ENCODE data around the gene MYRIP.

The MYRIP gene

DNA sequence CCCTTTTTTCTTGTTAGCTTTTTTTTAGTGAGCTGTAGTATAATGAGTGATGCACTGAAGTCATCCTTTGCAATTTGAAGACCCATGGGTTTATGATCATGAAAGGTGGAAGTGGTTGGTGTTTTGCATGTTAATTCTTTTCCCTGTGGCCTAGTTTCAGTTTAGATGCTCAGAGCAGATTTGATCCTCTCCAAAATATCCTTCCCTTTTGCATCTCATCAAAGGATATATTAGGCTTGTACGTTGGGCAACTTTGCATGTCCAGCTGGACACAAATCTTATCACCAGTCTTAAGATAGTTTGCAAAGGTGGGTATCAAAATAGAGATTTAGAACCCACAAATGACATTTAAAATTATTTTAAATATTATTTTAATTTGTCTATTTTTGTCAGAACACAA lies 72.7 kb downstream of the MYRIP start:
- in situ Hi-C loops (cut with MboI; ENCODE audit: low pct_unique_long_range_greater_than_20kb, low sequenced_read_pairs): no loop called here
- DNase-seq: no peak

DNA sequence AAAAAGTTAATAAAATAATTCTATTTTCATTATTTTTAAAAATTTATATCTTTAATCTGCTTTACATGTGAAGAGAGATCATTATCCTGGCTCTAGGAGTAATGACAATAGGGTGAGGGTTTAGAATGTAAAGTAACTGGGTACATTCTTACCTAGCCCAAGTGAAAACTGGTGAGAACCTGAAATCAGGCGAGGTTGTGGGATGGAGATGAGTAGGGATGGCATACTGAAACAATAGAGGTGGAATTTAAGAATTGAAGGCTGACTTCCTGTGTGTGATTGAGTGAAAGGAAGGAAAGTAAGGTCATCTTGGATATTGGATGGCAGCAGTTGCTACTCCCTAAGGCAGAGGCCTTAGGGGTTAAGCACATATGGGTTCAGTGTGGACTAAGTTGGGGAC lies 82.7 kb downstream of the MYRIP start:
- in situ Hi-C loops (cut with MboI; ENCODE audit: low pct_unique_long_range_greater_than_20kb, low sequenced_read_pairs): no loop called here
- DNase-seq: no peak

DNA sequence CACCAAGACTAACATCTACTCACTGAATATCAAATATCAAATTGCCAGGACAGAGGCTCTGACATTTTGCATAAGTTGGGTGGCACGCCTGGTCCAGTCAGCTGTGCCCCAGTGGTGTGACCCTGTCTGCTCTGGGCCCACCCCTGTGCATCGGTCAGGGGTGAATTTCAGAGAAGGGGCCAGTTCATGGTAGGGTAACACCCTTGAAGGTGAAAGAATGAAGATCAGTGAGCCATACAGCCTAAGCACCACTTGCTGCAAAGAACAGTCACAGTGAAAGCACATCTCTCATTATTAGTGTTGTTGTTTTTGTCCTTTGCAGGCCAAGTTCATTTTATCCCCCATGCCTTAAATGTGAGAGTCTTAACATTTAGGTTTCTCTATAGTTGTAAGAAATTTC lies 86.8 kb downstream of the MYRIP start:
- in situ Hi-C loops (cut with MboI; ENCODE audit: low pct_unique_long_range_greater_than_20kb, low sequenced_read_pairs): no loop called here
- no peak for DNase-seq

DNA sequence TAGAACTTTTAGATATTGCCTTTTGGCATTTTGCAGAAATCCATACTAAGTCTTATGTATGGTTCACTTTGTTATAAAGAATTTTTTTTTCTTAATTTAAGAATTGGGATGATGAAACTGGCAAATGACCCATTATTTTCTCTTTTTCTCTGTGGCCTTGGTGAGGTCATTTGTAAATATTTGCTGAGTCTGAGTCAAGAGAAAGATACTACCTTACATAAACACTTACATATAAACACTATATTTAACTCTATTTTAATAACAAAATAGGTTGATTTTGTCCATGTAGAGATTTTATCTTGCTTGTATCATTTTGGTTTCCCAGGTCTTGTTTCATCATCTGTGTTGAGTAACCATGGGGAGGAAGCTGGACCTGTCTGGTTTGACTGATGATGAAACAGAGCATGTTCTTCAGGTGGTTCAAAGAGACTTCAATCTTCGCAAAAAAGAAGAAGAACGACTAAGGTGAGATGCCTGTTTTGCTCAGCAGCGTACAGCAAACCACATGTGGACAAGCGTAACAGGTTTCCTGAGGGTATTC lies 91.1 kb downstream of the MYRIP start:
- in situ Hi-C loops (cut with MboI; ENCODE audit: low pct_unique_long_range_greater_than_20kb, low sequenced_read_pairs): no loop called here
- no peak for DNase-seq

DNA sequence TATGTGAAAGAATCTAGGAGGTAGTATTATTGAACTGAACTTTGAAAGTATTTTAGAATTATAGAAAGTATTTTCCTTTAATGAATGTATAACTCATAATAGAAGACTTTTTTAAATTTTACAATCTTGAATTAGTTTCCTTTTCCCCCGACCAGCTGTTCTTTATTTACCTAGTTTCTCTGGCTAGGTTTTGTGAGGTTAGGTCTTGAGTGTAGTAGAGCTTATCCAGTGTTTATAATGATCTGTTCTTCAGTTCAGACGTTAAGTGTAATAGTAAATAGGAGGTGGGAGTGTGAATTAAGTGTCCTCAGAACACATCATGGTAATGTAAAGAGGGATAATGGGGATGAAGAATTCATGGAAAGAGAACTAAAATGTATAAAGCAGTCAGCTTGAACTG lies 93.8 kb downstream of the MYRIP start:
- DNase-seq: no peak
- in situ Hi-C loops (cut with MboI; ENCODE audit: low pct_unique_long_range_greater_than_20kb, low sequenced_read_pairs): no loop called here

DNA sequence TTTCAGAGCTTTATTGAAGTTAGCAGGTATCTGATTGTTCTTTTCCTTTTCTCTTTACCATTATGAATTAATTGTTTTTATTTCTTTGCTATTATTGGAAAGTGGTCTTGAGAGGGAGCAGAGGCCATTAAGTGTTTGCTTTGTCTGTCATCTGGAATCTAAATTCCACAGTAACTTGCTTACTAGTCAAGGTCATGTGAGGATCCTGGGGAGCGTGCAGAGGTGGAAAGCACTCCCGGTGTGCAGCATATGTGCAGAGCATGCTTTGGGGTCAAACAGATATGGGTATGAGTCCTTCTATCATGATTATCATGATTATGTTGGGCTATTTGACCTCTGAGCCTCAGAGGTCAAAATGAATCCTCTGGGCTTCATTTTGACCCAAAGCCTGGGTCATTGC lies 96.4 kb downstream of the MYRIP start:
- no peak for DNase-seq
- in situ Hi-C loops (cut with MboI; ENCODE audit: low pct_unique_long_range_greater_than_20kb, low sequenced_read_pairs): no loop called here

DNA sequence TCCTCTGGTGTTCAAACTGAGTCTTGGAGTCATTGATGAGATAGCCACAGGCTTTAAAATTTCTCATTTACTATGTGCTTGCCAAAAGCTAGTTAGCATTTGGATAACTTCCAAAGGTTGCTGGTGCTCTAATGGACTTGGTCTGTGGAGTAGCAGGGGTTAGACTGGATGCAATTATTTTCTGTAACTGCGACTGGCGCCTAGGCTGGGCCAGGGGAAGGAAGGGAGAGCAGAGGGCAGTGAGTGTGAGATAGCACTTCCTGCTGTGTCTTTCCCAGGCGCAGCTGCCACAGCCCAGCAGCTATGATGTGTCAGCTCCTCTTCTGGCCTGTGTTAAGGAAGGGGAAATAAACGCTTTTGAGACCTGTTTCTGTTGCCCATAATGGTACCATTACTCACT lies 98.6 kb downstream of the MYRIP start:
- in situ Hi-C loops (cut with MboI; ENCODE audit: low pct_unique_long_range_greater_than_20kb, low sequenced_read_pairs): no loop called here
- DNase-seq: no peak

DNA sequence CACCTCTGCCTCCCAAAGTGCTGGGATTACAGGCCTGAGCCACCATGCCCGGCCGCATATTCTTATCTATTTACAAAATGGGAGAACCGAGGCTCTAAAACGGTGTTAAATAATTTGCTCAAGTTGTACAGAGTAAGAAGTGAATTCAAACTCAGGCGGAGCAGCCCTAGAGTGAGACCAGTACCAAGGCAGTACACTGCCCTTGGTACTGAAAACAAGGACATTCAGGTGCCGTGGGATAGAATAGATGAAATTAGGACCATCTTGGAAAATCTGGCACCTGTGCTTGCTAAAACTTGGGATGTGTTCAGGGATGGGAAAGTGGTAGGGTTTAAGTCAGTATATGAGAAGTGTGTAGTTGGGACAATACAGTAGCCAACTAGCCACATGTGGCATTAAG lies 100.7 kb downstream of the MYRIP start:
- DNase-seq: no peak
- in situ Hi-C loops (cut with MboI; ENCODE audit: low pct_unique_long_range_greater_than_20kb, low sequenced_read_pairs): no loop called here

DNA sequence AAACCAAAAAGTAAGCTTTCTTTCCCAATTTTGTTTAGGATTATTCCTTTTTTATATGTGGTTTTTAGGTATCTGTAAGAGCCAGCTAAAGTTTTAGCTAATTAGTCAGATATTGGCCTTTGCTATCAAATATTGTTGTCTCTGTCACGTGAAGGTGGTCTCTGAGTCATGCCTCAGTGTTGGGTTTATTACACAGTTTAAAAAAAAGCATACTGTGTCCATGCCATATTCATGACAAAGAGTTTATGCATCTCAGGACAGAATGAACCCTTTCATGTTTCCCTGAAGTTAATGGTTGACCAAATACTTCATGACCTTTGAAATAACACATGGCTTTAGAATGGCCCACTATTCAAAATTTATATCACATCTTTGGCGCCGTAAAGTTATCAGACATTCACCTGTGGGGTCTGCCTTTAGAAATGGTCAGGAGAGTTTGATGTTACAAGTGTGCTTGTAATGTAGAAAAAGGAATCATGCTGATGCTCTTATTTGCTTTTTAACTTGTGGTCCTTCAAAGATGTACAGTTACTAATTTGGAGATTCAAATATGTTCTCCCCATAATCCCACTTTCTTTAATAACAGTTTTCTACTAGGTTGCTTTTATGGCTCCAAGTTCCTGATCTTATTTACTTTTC lies 101.5 kb downstream of the MYRIP start:
- DNase-seq: no peak

DNA sequence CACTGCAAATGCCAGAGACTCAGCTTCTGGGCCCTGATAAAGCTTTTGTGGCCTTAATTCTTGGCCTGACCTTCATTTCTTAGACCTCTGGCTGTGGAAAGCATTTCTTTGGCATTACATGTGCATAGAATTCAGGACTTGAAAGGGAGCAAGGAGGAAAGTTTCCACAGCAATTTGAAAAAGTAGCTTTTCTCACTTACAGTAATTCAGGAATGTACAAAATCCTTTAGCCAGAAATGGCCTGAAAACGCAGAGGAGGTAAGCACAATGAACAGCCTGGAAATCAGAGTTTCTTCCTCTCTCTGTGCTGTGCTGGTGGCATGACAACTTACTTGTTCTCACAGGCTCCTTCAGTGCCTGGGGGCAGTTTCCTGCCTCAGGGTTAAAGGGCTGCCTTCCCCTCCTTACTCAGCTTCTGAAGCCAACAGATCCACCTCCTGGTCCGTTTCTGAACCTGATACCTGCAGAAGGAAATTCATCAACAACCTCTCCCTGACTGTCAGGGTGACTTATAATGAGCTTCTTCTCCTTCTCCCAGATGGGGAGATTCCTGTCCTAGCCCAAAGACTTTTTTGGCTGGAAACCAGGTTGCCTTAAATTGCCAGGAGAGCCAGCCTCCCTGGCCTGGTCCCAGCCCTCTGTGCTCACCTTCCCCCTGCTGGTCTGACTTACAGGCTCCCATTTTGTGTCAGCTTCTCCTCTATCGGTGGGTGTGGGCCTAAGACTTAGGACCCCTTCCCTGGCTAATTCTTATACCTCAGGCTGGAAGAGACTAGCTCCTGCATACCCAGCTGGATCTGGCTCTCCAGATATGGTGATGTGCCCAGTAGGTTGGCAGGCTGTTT lies 102.3 kb downstream of the MYRIP start:
- in situ Hi-C loops (cut with MboI; ENCODE audit: low pct_unique_long_range_greater_than_20kb, low sequenced_read_pairs): no loop called here
- DNase-seq: no peak

More for the DNA sequence above, 101.5 kb downstream of the MYRIP start:
- in situ Hi-C loops (cut with MboI; ENCODE audit: low pct_unique_long_range_greater_than_20kb, low sequenced_read_pairs): no loop called here

DNA sequence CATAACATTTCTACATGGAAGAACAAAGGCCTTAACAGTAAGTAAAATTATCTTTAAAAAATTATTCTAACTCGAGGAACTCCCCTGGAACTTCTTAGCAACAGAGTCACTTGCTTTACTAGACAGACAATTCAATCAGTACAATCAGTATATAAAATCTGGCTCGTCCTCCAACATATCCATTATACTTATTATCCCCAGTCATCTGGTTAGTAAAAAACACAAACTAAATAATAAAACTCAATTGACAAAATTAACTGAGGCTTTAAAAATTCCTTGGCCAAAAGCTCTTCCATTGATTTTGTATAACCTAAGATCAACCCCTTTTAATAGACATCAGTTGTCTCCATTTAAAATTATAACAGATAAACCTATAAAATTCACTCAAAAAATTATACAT lies 105.6 kb downstream of the MYRIP start:
- in situ Hi-C loops (cut with MboI; ENCODE audit: low pct_unique_long_range_greater_than_20kb, low sequenced_read_pairs): no loop called here
- DNase-seq: no peak

DNA sequence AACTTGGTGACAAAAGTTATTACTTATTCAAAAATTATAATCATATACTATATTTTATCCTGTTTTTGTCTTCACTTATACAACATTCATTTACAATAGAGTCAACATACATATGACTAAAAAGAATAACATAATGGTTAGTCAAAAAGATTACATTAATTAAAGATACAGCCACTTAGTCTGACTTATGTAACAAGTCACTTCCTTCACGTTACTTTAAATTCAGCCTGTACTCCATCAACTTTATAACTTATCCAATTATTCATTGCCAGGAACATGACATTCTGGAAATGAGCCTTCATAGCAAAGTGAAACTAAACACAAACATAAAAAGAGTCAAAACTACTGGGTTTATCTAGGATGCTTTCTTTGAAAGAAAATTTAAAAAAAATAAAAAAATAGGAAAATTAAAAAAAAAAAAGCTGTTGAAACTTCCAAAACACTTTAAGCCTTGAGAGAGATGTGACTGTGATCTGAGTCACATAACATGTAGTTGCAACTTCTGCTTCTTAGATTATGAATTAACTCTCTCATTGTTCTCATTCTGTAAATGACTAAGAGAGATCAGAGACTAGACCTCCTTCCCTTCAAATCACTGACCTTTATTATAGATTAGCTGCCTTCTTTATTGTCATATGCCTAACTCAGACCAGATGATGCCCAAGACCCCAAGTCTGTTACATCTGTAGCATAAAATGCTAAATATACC lies 107.8 kb downstream of the MYRIP start:
- no peak for DNase-seq
- in situ Hi-C loops (cut with MboI; ENCODE audit: low pct_unique_long_range_greater_than_20kb, low sequenced_read_pairs): no loop called here

DNA sequence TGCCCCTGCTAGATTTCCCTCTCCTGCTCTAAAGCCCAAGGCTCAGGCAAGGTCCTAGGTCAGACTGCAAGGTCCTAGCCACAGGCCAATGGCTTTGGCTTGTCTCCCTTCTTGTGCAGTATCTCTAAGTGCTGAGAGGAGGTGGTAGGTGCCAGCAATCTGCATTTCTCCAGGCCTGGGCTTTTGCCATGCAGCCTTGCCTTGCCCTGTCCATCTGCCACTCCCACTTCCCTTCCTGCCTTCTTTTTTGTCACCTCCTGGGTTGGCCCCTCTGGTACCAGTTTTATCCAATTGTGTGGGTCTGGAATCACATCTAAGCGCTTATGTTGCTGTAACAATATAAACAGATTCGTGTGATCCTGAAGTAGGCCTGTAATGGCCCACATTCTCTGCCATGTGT lies 109.9 kb downstream of the MYRIP start:
- no peak for DNase-seq
- in situ Hi-C loops (cut with MboI; ENCODE audit: low pct_unique_long_range_greater_than_20kb, low sequenced_read_pairs): no loop called here

DNA sequence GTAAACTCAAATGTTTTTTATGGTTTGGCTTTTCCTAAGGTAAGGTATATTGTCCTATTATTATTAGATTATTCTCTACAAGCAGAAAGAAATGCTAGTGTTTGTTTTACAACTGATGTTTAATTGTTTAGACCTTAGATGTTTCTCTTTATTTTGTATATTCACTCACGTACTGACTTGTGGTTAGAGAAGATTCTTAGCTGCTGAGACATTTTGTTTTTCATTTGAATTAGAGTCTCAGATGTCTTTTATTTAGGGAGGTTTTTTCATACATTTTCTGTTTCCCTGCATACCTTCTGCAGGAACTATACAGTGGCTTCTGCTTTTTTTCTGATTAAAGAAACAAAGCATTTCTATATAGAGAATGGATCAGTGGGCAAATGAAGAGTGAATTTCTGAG lies 110.9 kb downstream of the MYRIP start:
- in situ Hi-C loops (cut with MboI; ENCODE audit: low pct_unique_long_range_greater_than_20kb, low sequenced_read_pairs): no loop called here
- DNase-seq: no peak

DNA sequence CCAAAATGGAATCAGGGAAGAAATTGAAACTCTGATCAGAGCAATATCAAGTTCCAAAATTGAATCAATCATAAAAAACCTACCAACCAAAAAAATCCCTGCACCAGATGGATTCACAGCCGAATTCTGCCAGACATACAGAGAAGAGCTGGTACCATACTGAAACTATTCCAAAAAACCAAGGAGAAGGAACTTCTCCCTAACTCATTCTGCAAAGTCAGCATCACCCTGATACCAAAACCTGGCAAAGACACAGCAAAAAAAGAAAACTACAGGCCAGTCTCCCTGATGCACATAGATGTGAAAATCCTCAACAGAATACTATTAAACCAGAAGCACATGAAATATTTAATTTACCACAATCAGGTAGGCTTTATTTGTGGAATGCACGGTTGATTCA lies 118.1 kb downstream of the MYRIP start:
- in situ Hi-C loops (cut with MboI; ENCODE audit: low pct_unique_long_range_greater_than_20kb, low sequenced_read_pairs): no loop called here
- DNase-seq: no peak

DNA sequence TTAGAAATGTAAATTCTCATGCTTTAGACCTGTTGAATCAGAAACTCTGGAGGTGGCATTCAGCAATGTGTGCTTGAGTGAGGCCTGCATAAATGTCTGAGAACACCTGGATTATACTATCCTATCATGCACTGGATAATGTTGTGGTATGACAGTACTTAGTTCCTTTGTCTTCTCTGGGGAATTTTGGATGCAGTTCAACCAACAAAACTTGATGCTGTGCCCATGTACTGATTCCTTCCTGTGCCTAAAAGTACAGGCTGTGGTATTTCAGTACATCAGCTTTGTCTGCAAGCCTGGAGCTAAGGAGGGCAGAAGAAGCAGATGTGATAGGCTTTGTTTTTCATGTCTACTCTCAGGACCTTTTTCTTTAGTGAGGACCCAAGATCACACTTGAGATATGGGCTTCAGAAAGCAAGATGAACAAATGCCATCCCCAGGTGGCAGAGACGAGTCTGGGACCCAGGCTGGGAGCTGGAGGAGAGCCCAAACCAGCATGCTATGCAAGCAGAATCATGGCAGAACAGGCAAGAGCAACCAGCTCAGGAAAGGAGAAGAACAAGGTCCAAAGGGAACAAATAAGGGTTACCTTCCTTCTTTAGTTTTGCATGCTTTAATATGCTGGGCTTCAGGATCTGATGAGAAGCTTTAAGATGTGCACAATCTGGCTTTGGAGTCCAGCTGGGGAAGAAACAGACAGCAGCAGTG lies 124.7 kb downstream of the MYRIP start:
- in situ Hi-C loops (cut with MboI; ENCODE audit: low pct_unique_long_range_greater_than_20kb, low sequenced_read_pairs): no loop called here
- DNase-seq: no peak

DNA sequence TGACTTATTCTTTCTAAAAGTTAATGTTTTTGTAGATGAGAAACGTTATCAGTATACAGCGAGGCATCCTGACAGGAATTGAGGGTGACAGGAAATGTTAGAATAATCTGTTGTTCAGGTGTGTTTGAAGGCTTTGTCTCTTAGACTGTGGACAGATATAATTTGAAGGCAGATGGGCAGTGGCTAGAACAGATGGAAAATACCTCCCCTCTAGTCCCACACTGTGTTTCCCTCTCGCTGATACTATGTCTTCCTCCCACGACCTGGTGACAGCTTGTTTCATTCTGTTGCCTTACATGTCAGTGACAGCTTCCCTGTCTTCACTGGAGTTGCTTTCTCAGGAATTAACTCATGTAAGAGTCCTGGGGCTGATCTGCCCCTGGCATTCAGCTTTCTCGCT lies 125.3 kb downstream of the MYRIP start:
- DNase-seq: no peak
- in situ Hi-C loops (cut with MboI; ENCODE audit: low pct_unique_long_range_greater_than_20kb, low sequenced_read_pairs): no loop called here

DNA sequence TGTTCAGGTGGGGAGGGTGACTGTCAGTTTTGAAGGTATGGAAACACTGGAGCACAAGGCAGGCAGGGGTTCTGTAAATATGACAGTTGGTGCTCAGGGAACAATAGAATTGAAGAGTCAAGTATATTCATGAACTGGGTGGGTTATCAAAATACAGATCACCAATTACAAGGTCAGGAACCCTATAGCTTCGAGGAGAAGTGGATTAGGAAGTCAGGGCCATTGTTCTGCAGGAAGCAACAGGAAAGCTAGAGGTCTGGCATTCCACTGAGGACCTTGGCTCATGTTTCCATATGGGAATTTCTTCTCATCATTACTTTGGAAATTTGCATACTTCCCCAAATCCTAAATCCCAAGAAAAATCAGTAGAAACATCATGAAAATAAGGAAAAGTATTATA lies 125.9 kb downstream of the MYRIP start:
- DNase-seq: no peak
- in situ Hi-C loops (cut with MboI; ENCODE audit: low pct_unique_long_range_greater_than_20kb, low sequenced_read_pairs): no loop called here

DNA sequence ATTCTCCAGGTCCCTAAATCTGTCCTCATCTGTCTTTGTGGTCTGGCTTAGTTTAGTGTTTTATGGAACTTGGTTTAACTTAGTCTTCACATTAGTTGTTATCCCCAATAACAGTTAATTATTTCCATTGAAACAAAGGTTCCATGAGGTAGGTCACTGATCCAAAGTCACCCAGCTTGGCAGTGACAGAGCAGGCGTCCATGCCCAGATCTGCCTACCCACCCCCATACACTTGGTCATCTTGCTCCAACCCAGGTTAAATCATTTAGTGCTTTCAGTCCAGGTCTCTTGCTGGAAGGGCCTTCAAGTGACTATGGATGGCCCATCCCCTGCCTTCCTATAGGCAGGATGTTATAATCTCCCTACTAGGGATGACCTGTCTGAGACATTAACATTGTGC lies 127.4 kb downstream of the MYRIP start:
- DNase-seq: no peak
- in situ Hi-C loops (cut with MboI; ENCODE audit: low pct_unique_long_range_greater_than_20kb, low sequenced_read_pairs): no loop called here

DNA sequence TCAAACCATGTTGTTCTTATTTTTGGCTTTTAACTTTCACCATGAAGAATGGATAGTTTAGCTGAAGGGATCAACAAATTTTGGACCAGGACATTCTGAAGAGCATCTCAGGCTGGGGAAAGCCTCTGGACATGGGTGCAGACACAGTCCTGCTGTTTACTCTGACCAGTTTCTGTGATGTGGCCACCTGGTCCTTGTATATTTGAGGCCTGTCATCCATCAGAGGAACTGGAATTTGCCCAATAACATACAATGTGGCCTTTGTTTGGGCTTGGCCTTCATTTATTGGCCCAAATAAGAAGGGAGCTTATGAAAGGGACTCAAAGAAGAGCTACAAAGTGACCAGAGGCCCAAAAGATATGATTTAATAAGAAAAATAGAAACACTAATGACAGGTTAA lies 127.9 kb downstream of the MYRIP start:
- no peak for DNase-seq
- in situ Hi-C loops (cut with MboI; ENCODE audit: low pct_unique_long_range_greater_than_20kb, low sequenced_read_pairs): no loop called here

All from KBM-7 (cell line).